ENCODE measurements around the gene NOL4L. TPM values are rescaled to one million over a fixed set of nuclear protein-coding genes. Genes with fewer than 3 reads are reported as not detected.

NOL4L gene
- total and polyA plus RNA-seq, 12 donors: 1.5 to 10.1 (median 5.1) TPM

- 81 to 85% methylated on average over 18 of the region's 18 CpGs for WGBS, 2 donors
- H3K4me3 ChIP-seq: peak overlapping the region in 3 of 10 donors; percentile 55 to 58 (median 55)
- H3K27ac ChIP-seq: peak overlapping the region in 4 of 10 donors; percentile 37 to 85 (median 46)
- DNase-seq: no peak
- no peak for TF ChIP-seq CTCF (IDR thresholded peaks at IDR 0.05)
- ATAC-seq: peak in 4 of 8 donors; percentile 5 to 31 (median 8)
- H3K9me3 ChIP-seq: no peaks in the 10 kb centered on the region
- H3K4me1 ChIP-seq: peaks cover 4 to 48% (median 16%) of the 10 kb centered on the region in 9 donors
- H3K27me3 ChIP-seq: peaks cover 0 to 12% (median 0%) of the 10 kb centered on the region in 7 donors
- intact Hi-C loops (cut with DNase I): loop anchor here in 1 of 10 donors (5.0 to 10.0 kb wide), 2 partner anchors 49 to 327 kb away; partner anchors contain the start of gene NOL4L
- H3K36me3 ChIP-seq: no peaks in the 10 kb centered on the region
Measured at GRCh38 chr20:32535316-32535952, 49.7 kb downstream of the NOL4L start.

GRCh38 chr20:32534661-32535240 lies 50.4 kb downstream of the NOL4L start:
- DNase-seq (no peak), ATAC-seq (no peak)
- peaks cover 0 to 8% (median 0%) of the 10 kb centered on the region in 7 donors for H3K27me3 ChIP-seq
- peak overlapping the region in 1 of 10 donors; percentile 85 for H3K27ac ChIP-seq
- TF ChIP-seq CTCF (IDR thresholded peaks at IDR 0.05): no peak
- intact Hi-C loops (cut with DNase I): loop anchor here in 1 of 10 donors (5.0 to 10.0 kb wide), 2 partner anchors 50 to 328 kb away; partner anchors contain the start of gene NOL4L
- H3K4me3 ChIP-seq: peak overlapping the region in 1 of 10 donors; percentile 55
- H3K9me3 ChIP-seq: no peaks in the 10 kb centered on the region
- WGBS, 2 donors: 74 to 81% methylated on average over 8 of the region's 8 CpGs
- H3K4me1 ChIP-seq: peaks cover 4 to 41% (median 16%) of the 10 kb centered on the region in 9 donors
- H3K36me3 ChIP-seq: no peaks in the 10 kb centered on the region

- ATAC-seq: no peak
- WGBS, 2 donors: 86% methylated on average over 6 of the region's 6 CpGs
Measured at GRCh38 chr20:32533732-32534131, 51.4 kb downstream of the NOL4L start.

More at GRCh38 chr20:32533732-32534131, 51.4 kb downstream of the NOL4L start:
- no peaks in the 10 kb centered on the region for H3K36me3 ChIP-seq
- H3K27me3 ChIP-seq: peaks cover 0 to 8% (median 0%) of the 10 kb centered on the region in 7 donors
- H3K27ac ChIP-seq: no peak overlapping the region
- TF ChIP-seq CTCF (IDR thresholded peaks at IDR 0.05): no peak
- H3K4me1 ChIP-seq: peaks cover 4 to 34% (median 12%) of the 10 kb centered on the region in 9 donors
- intact Hi-C loops (cut with DNase I): loop anchor here in 1 of 10 donors (10.0 kb wide), 1 partner anchor 51 kb away; the partner anchor contains the start of gene NOL4L
- DNase-seq: no peak
- no peaks in the 10 kb centered on the region for H3K9me3 ChIP-seq
- H3K4me3 ChIP-seq: no peak overlapping the region
